GM12891 (cell line): ENCODE data around the gene SYNE2.

Experiments
- POLR2A ChIP-seq: IDR thresholded peaks from 2 replicates; pipeline ENCODE4 v1.6.1; 2011; ENCODE audit warnings: low read depth, low read length, control low read depth
- POLR2AphosphoS5 ChIP-seq: IDR thresholded peaks from 2 replicates; pipeline ENCODE4 v1.6.1; 2011; ENCODE audit warnings: low read depth, low read length, control low read depth
- TAF1 ChIP-seq: IDR thresholded peaks from 2 replicates; pipeline ENCODE4 v1.6.1; 2011; ENCODE audit warnings: low read depth, low read length, control low read depth

DNA sequence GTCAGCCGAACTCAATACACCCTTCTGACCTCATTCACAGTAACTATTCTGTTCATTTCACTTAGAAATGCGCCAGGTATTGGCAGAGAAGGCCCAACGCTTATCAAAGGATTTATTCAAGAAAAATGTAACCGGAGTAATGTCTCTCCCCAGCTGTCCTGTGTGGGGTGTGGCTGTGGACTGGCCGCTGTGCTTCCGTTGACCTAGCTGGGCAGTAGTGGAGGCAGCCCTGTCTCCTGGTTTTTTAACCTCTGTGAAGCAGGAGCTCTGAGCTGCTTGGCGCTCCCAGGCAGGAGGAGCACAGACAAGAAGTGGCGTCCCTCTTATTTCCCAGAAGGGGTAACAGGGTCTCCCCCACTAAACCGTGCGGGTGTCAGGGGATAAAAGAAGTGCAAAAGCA, 356.2 kb downstream of the SYNE2 start:
- no peak for TF ChIP-seq TAF1
- TF ChIP-seq POLR2AphosphoS5: no peak
- no peak for TF ChIP-seq POLR2A
